Stimulated activated CD4-positive, alpha-beta T cell treated with anti-CD3 and anti-CD28 coated beads, Interleukin-12 subunit alpha, Interleukin-12 subunit beta, amount 100 ng/mL, for 24 hours (primary cell): ENCODE data around the gene DCANP1.
A peak's percentile ranks its signal among the peaks of the same experiment; 100 is the strongest.

Source experiments
- DNase-seq, 2 experiments: peaks; one replicate each; pipeline ENCODE4 v3.0.0-alpha.2; 2020; ENCODE audit warnings: low read depth in 2 of 2

The DCANP1 gene

GRCh38 chr5:135423146-135423845, 23.9 kb downstream of the DCANP1 start:
- DNase-seq: no peak

GRCh38 chr5:135422419-135422818, 24.7 kb downstream of the DCANP1 start:
- no peak for DNase-seq

GRCh38 chr5:135417083-135417482, 30.1 kb downstream of the DCANP1 start:
- DNase-seq: no peak

- DNase-seq: no peak
These were observed 42.1 kb downstream of the DCANP1 start for GRCh38 chr5:135405082-135405481.

- no peak for DNase-seq
These were observed 45.1 kb downstream of the DCANP1 start for GRCh38 chr5:135402031-135402430.

- no peak for DNase-seq
These were observed 46.3 kb downstream of the DCANP1 start for GRCh38 chr5:135400866-135401265.

- no peak for DNase-seq
These were observed 47.2 kb downstream of the DCANP1 start for GRCh38 chr5:135399794-135400542.

GRCh38 chr5:135398855-135399793, 48.0 kb downstream of the DCANP1 start, which contains the start of gene MACROH2A1:
MACROH2A1 (minus strand) TSS chr5:135399231; CDS start chr5:135389093, 10,138 bp downstream.
- DNase-seq: peak; percentile 70 to 77

- DNase-seq: peak; percentile 18 to 43
These were observed 48.8 kb downstream of the DCANP1 start for GRCh38 chr5:135398160-135398854.

- no peak for DNase-seq
These were observed 50.1 kb downstream of the DCANP1 start for GRCh38 chr5:135397084-135397483.

GRCh38 chr5:135396459-135397055, 50.6 kb downstream of the DCANP1 start:
- DNase-seq: no peak

GRCh38 chr5:135395866-135396265, 51.3 kb downstream of the DCANP1 start:
- no peak for DNase-seq

- DNase-seq: no peak
These were observed 51.7 kb downstream of the DCANP1 start for GRCh38 chr5:135395451-135395850.
